Retinal pigment epithelial cell (primary cell): Measurements from ENCODE around the gene OR51S1.
"Not testable (repeated sequence)": the region's sequence is repeated elsewhere in the genome, so short reads cannot be mapped to it uniquely, and the experiment has no call there.

ENCODE experiments used
- DNase-seq: peaks from one replicate; pipeline ENCODE4 v3.0.0-alpha.2; 2010; ENCODE audit warnings: low read depth
- H3K4me3 ChIP-seq: 2 replicates; pipeline ENCODE4 v1.5.1; 2011; ENCODE audit warnings: mild to moderate bottlenecking, low read length, control low read depth, moderate library complexity
- TF ChIP-seq, protein P1 (sequence below): conservative IDR thresholded peaks from 2 replicates; pipeline ENCODE4 v1.5.1; 2011; ENCODE audit warnings: low read depth, low read length, control low read depth, inconsistent platforms

Gene OR51S1

DNA sequence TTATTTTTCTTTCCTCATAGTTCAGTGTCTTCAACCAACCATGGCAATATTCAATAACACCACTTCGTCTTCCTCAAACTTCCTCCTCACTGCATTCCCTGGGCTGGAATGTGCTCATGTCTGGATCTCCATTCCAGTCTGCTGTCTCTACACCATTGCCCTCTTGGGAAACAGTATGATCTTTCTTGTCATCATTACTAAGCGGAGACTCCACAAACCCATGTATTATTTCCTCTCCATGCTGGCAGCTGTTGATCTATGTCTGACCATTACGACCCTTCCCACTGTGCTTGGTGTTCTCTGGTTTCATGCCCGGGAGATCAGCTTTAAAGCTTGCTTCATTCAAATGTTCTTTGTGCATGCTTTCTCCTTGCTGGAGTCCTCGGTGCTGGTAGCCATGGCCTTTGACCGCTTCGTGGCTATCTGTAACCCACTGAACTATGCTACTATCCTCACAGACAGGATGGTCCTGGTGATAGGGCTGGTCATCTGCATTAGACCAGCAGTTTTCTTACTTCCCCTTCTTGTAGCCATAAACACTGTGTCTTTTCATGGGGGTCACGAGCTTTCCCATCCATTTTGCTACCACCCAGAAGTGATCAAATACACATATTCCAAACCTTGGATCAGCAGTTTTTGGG, 33.0 kb upstream of the OR51S1 start, which contains the start of gene OR51T1:
TSS of gene OR51T1 (plus strand) at position 41 of the 641 bp plus-strand sequence. CDS start at position 41, 0 bp downstream.
- DNase-seq = no peak
- TF ChIP-seq, protein P1, sequence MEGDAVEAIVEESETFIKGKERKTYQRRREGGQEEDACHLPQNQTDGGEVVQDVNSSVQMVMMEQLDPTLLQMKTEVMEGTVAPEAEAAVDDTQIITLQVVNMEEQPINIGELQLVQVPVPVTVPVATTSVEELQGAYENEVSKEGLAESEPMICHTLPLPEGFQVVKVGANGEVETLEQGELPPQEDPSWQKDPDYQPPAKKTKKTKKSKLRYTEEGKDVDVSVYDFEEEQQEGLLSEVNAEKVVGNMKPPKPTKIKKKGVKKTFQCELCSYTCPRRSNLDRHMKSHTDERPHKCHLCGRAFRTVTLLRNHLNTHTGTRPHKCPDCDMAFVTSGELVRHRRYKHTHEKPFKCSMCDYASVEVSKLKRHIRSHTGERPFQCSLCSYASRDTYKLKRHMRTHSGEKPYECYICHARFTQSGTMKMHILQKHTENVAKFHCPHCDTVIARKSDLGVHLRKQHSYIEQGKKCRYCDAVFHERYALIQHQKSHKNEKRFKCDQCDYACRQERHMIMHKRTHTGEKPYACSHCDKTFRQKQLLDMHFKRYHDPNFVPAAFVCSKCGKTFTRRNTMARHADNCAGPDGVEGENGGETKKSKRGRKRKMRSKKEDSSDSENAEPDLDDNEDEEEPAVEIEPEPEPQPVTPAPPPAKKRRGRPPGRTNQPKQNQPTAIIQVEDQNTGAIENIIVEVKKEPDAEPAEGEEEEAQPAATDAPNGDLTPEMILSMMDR = no peak

DNA sequence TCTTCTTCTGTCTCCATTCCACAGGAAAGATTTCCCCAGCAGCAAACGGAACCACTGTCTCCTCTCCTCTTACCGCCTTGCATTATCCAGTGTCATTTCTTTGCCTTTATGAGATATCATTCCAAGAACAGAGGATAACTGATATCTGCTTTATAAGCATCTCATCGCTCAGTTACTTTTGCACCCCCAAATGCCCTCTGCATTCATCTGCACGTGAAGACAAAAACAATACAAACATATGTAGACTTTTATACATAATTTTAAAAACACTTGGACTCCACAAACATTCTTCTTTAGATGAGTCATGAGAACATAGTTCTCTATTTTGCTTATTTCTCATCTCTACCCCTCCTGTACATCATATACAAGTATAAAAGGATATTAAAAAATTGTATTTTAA, 32.2 kb upstream of the OR51S1 start:
- TF ChIP-seq, protein P1 = no peak
- no peak overlapping the region for H3K4me3 ChIP-seq
- DNase-seq = no peak

More for the DNA sequence above, 33.0 kb upstream of the OR51S1 start, which contains the start of gene OR51T1:
- H3K4me3 ChIP-seq = no peak within 1 kb of the TSS

DNA sequence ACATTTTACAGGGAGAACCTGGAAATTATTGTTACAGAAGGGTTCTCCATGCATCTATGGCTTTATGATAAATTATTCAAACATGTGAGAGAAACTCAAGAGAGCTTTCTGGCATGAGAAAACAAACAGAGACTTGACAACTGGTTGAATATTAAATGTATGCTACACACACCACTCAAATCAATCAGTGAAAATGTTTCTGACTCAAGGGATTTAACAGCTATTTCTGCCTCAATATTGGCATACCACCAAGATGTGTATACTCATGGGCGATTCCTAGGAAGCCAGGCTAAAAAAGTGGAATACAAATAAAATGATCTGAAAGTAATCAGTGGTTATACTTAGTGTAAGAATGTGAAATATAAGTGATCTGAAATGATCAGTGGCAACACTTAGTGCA, 16.8 kb upstream of the OR51S1 start:
- DNase-seq = no peak
- no peak overlapping the region for H3K4me3 ChIP-seq
- TF ChIP-seq, protein P1 = no peak

DNA sequence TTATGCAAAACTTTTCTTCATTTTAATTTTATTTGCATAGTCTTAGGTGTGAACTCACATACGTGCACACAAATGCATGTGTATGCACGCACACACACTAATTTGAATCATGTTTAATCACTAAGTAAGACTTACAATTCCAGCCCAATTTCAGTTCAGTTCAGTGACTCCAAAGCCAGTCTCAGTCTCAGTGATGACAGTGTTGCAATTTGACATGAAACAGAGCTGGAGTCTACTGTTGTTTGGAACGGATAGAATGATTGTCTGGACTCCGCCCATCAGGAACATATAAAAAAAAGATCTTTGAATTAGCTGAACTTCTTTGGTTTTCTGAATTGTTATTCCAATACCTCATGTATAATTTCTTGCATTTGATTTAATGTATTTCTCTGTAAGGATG, 14.9 kb upstream of the OR51S1 start:
- no peak overlapping the region for H3K4me3 ChIP-seq
- TF ChIP-seq, protein P1 = no peak
- no peak for DNase-seq

DNA sequence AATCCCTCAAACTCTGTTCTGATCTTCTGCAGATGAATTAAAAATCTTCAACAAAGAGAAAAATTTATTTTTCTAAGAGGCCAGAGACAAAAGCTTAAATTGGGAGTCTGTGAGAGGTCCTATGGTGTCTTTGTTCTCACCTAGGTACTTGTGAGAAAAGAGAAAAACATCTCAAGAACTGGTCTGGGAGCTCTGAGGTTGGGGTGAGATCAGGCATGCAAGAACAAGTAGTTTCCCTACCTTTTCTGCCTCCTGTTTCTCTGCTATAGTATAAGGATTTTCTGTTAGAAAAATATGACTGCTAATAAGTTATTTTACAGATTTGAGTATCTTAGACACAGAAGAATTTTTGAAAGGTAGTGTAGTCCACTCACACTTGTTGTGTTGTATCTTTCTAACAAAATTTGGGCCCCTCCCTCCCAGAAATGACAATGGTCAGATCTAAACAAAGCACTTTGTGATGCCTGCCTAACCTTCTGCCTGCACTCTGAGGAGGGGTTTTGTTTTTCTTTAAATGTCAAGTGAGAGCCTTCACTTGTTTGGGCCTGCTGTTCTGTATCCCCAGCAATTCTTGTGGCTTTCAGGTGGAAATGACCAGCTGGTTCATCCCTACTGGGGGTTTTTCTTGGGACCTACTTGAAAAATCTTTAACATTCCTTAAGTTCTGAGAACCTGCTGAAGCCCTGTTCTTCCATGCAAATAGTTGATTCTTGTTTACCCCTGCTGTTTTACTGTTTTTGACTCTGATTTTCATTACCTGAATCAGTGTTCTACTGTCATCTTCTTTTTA, 13.6 kb upstream of the OR51S1 start:
- no peak overlapping the region for H3K4me3 ChIP-seq
- TF ChIP-seq, protein P1 = no peak
- DNase-seq = no peak

DNA sequence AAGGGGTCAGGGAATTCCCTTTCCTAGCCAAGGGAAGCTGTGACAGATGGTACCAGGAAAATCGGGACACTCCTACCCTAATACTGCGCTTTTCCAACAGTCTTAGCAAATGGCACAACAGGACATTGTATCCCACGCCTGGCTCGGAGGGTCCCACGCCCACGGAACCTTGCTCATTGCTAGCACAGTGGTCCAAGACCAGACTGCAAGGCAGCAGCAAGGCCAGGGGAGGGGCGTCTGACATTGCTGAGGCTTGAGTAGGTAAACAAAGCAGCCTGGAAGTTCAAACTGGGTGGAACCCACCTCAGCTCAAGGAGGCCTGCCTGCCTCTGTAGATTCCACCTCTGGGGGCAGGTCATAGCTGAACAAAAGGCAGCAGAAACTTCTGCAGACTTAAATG, 5.3 kb upstream of the OR51S1 start:
- not testable (repeated sequence) for DNase-seq, H3K4me3 ChIP-seq

DNA sequence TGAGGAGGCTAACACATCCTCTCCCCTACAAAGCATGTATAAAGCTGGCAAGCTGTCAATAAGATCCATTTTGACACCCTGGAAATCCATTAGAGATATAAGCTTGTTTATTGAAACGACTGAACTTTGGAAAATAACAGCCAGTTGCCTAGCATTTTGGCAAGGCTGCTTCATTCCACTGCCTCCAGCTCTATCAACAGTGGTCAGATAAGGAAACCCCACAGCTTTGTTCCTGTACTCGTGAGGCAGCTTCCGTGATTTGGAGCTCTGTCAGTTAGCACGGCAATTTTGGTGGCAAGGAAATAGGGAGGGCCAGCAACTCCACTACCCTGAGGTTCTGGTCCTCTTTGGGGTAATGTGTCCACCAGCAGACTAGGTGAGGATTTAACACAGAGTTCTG, 2.0 kb upstream of the OR51S1 start:
- no peak for DNase-seq
- no peak overlapping the region for H3K4me3 ChIP-seq
- TF ChIP-seq, protein P1 = no peak
